Thyroid gland (tissue), 4 donors: ENCODE results near the gene NCBP3.

Source experiments
- POLR2A ChIP-seq, 2 donors: fragments of 450-650 bp; IDR thresholded peaks; one replicate each; pipeline ENCODE4 v1.6.1; 2017; ENCODE audit warnings: antibody characterized with exemption in 2 of 2, mild to moderate bottlenecking in 2 of 2, moderate library complexity in 1 of 2
- TF ChIP-seq, protein P1 (sequence below), 6 experiments: fragments of 200-600 bp in 3 of 6; fragments of 450-650 bp in 3 of 6; sonication (generic) in 3 of 6; IDR thresholded peaks; one replicate each; pipeline ENCODE4 v1.5.1; 2016 to 2019; ENCODE audit warnings: antibody characterized with exemption in 6 of 6, mild to moderate bottlenecking in 2 of 6, inconsistent platforms in 1 of 6, moderate library complexity in 1 of 6

DNA sequence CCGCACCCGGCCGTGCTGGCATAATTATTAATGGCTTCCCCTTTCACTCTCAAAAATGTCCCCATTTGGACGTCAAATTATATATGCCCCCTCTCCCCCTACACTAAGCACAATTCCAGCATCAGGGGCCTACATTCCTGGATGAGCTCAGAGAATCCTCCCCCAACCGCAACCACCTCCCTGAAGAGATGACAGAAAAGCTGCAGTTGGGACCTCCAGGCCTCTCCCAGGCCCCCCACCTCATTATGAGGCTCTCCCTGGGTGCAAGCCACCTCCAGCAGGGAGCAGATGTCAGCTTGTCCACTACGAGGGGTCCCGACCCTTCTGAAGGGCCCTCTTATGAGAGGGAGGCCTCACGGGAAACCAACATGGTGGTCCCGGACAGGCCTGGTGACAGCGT lies 18.5 kb upstream of the NCBP3 start:
- TF ChIP-seq, protein P1, sequence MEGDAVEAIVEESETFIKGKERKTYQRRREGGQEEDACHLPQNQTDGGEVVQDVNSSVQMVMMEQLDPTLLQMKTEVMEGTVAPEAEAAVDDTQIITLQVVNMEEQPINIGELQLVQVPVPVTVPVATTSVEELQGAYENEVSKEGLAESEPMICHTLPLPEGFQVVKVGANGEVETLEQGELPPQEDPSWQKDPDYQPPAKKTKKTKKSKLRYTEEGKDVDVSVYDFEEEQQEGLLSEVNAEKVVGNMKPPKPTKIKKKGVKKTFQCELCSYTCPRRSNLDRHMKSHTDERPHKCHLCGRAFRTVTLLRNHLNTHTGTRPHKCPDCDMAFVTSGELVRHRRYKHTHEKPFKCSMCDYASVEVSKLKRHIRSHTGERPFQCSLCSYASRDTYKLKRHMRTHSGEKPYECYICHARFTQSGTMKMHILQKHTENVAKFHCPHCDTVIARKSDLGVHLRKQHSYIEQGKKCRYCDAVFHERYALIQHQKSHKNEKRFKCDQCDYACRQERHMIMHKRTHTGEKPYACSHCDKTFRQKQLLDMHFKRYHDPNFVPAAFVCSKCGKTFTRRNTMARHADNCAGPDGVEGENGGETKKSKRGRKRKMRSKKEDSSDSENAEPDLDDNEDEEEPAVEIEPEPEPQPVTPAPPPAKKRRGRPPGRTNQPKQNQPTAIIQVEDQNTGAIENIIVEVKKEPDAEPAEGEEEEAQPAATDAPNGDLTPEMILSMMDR (IDR thresholded peaks at IDR 0.05): no peak
- no peak for TF ChIP-seq POLR2A (IDR thresholded peaks at IDR 0.05)
